Neural cell (in vitro differentiated cells): Measurements from ENCODE around the gene SCN2A. TPM values are rescaled to one million over a fixed set of nuclear protein-coding genes. Genes with fewer than 3 reads are reported as not detected.

Experiments used
- H2AFZ ChIP-seq: fragments of 200-600, 300-800 bp; sonication (generic), shearing (Covaris generic); 2 replicates; pipeline ENCODE4 v1.6.0; 2014; ENCODE audit warnings: low read depth, mild to moderate bottlenecking, antibody characterized with exemption, low read length, moderate library complexity
- H3F3A ChIP-seq: fragments of 200-600 bp; shearing (Covaris generic); 2 replicates; pipeline ENCODE4 v1.6.1; 2016; ENCODE audit warnings: mild to moderate bottlenecking, moderate library complexity, mixed read lengths, antibody characterized with exemption, low read length; ENCODE audit not compliant: insufficient read depth, poor library complexity, severe bottlenecking
- H3K27ac ChIP-seq: fragments of 200-600, 300-800 bp; sonication (generic), shearing (Covaris generic); 2 replicates; pipeline ENCODE4 v1.5.1; 2014; ENCODE audit warnings: mild to moderate bottlenecking, low read length, moderate library complexity
- H3K27me3 ChIP-seq: fragments of 300-800, 200-600 bp; sonication (generic), shearing (Covaris generic); 2 replicates; pipeline ENCODE4 v1.6.0; 2014; ENCODE audit warnings: mild to moderate bottlenecking, low read depth, low read length, moderate library complexity; ENCODE audit not compliant: insufficient read depth
- H3K36me3 ChIP-seq: fragments of 300-800, 200-600 bp; sonication (generic), shearing (Covaris generic); 2 replicates; pipeline ENCODE4 v1.5.1; 2014; ENCODE audit warnings: mild to moderate bottlenecking, antibody characterized with exemption, low read length, moderate library complexity; ENCODE audit not compliant: insufficient read depth
- H3K4me2 ChIP-seq: fragments of 300-800, 200-600 bp; sonication (generic), shearing (Covaris generic); 2 replicates; pipeline ENCODE4 v1.6.0; 2014; ENCODE audit warnings: mild to moderate bottlenecking, low read length
- H3K4me3 ChIP-seq: fragments of 300-800, 200-600 bp; sonication (generic), shearing (Covaris generic); 2 replicates; pipeline ENCODE4 v1.5.1; 2014; ENCODE audit warnings: mild to moderate bottlenecking, low read length, moderate library complexity
- H3K79me2 ChIP-seq: fragments of 200-600 bp; shearing (Covaris generic); replicated peaks from 2 replicates; pipeline ENCODE4 v1.6.0; 2014; ENCODE audit warnings: mild to moderate bottlenecking, low read length, moderate library complexity; ENCODE audit not compliant: insufficient read depth
- H3K9ac ChIP-seq: fragments of 300-800, 200-600 bp; sonication (generic), shearing (Covaris generic); 2 replicates; pipeline ENCODE4 v1.6.1; 2016; ENCODE audit warnings: mild to moderate bottlenecking, low read length, mixed read lengths
- H3K9me2 ChIP-seq: fragments of 200-600 bp; shearing (Covaris generic); 2 replicates; pipeline ENCODE4 v1.6.1; 2016; ENCODE audit warnings: mild to moderate bottlenecking, low read length, mixed read lengths; ENCODE audit not compliant: insufficient read depth
- H3K9me3 ChIP-seq: fragments of 200-600, 300-800 bp; sonication (generic), shearing (Covaris generic); 2 replicates; pipeline ENCODE4 v1.6.1; 2016; ENCODE audit warnings: mild to moderate bottlenecking, mixed run types, low read length, moderate library complexity, mixed read lengths
- H4K20me1 ChIP-seq: fragments of 200-600 bp; shearing (Covaris generic); 2 replicates; pipeline ENCODE4 v1.6.1; 2016; ENCODE audit warnings: mild to moderate bottlenecking, mixed run types; ENCODE audit not compliant: insufficient read depth
- EP300 ChIP-seq: fragments of 450-650 bp; conservative IDR thresholded peaks from 2 replicates; pipeline ENCODE4 v1.6.1; 2014; ENCODE audit warnings: antibody characterized with exemption, mild to moderate bottlenecking, moderate library complexity; ENCODE audit not compliant: poor library complexity, severe bottlenecking
- EZH2 ChIP-seq: fragments of 200-600, 300-800 bp; shearing (Covaris generic), sonication (generic); IDR thresholded peaks from 2 replicates; pipeline ENCODE4 v1.6.1; 2014; ENCODE audit warnings: antibody characterized with exemption, low read length, borderline replicate concordance, mild to moderate bottlenecking; ENCODE audit not compliant: insufficient read depth, poor library complexity, severe bottlenecking
- MXI1 ChIP-seq: fragments of 450-650 bp; conservative IDR thresholded peaks from 2 replicates; pipeline ENCODE4 v1.6.1; 2014; ENCODE audit warnings: antibody characterized with exemption, mild to moderate bottlenecking; ENCODE audit not compliant: poor library complexity, severe bottlenecking
- POLR2AphosphoS5 ChIP-seq: IDR thresholded peaks from 2 replicates; pipeline ENCODE4 v1.6.1; 2012
- RAD21 ChIP-seq: fragments of 450-650 bp; conservative IDR thresholded peaks from 2 replicates; pipeline ENCODE4 v1.6.1; 2014; ENCODE audit warnings: antibody characterized with exemption, mild to moderate bottlenecking, moderate library complexity
- SMC3 ChIP-seq: fragments of 450-650 bp; conservative IDR thresholded peaks from 2 replicates; pipeline ENCODE4 v1.6.1; 2014; ENCODE audit warnings: antibody characterized with exemption, mild to moderate bottlenecking, moderate library complexity; ENCODE audit not compliant: poor library complexity
- TAF1 ChIP-seq: IDR thresholded peaks from 2 replicates; pipeline ENCODE4 v1.6.1; 2012; ENCODE audit warnings: low read depth
- polyA plus RNA-seq: library from polyadenylated mRNA; depleted of rRNA; stranded (reverse); fragments of >200 nt; gene quantifications from 2 replicates; pipeline ENCODE4 v1.2.3, GENCODE V29; 2014
- TF ChIP-seq, protein P1 (sequence below): IDR thresholded peaks from 2 replicates; pipeline ENCODE4 v1.6.1; 2012; ENCODE audit warnings: borderline replicate concordance
- TF ChIP-seq, protein P2 (sequence below): fragments of 450-650 bp; IDR thresholded peaks from 2 replicates; pipeline ENCODE4 v1.5.1; 2014; ENCODE audit warnings: antibody characterized with exemption, mild to moderate bottlenecking, moderate library complexity; ENCODE audit not compliant: poor library complexity, severe bottlenecking

The SCN2A gene
- polyA plus RNA-seq, 1 donor from 2014 or later: 57.4 TPM

DNA sequence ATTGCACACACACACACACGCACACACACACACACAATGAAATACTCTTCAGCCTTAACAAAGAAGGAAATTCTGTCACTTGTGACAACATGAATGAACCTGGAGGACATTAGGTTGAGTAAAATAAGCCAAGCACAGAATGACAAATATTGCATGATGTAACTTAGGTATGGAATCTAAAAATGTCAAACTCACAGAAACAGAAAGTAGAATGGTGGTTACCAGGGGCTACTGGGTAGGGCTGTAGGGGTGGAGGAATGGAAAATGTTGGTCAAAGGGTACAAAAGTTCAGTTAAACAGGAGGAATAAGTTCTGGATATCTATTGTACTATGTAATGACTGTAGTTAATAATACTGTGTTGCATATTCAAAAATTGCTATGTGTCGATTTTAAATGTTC is 29.5 kb downstream of the SCN2A start:
- Histone ChIP-seq H3K9me2 (no peaks in the 10 kb centered on the region), H3K9ac (no peak overlapping the region), H3K4me2 (no peak overlapping the region), H3F3A (no peaks in the 10 kb centered on the region), H4K20me1 (no peaks in the 10 kb centered on the region), H3K4me3 (no peak overlapping the region), H3K9me3 (no peaks in the 10 kb centered on the region), H3K27ac (no peak overlapping the region), H2AFZ (no peak overlapping the region), H3K27me3 (no peaks in the 10 kb centered on the region), H3K36me3 (no peaks in the 10 kb centered on the region), H3K79me2 (peaks cover 6% of the 10 kb centered on the region)
- TF ChIP-seq RAD21: no peak

DNA sequence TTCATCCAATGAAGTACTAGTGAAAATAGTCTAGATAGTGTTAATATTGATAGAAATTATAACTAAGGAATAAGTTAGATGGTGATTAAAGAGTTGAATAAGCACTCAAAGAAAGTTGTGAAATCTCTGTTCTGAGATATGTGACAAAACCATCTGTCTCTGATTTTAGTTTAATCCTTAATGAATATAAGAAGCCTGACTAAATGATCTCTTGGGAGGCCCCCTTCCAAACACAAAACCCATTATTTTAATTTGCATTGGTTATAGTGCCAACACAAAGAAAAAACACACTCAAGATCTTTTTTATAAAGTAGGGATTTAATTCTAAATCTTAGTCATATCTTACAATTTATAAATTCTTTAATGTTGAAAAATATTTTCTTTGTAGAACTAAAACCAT is 34.0 kb downstream of the SCN2A start:
- Histone ChIP-seq H2AFZ (no peak overlapping the region), H4K20me1 (no peaks in the 10 kb centered on the region), H3K27me3 (no peaks in the 10 kb centered on the region), H3K79me2 (peaks cover 6% of the 10 kb centered on the region), H3K36me3 (no peaks in the 10 kb centered on the region), H3K4me3 (no peak overlapping the region), H3K4me2 (no peak overlapping the region), H3K9me2 (no peaks in the 10 kb centered on the region), H3K9me3 (no peaks in the 10 kb centered on the region), H3K9ac (no peak overlapping the region), H3F3A (no peaks in the 10 kb centered on the region), H3K27ac (no peak overlapping the region)
- TF ChIP-seq, protein P1, sequence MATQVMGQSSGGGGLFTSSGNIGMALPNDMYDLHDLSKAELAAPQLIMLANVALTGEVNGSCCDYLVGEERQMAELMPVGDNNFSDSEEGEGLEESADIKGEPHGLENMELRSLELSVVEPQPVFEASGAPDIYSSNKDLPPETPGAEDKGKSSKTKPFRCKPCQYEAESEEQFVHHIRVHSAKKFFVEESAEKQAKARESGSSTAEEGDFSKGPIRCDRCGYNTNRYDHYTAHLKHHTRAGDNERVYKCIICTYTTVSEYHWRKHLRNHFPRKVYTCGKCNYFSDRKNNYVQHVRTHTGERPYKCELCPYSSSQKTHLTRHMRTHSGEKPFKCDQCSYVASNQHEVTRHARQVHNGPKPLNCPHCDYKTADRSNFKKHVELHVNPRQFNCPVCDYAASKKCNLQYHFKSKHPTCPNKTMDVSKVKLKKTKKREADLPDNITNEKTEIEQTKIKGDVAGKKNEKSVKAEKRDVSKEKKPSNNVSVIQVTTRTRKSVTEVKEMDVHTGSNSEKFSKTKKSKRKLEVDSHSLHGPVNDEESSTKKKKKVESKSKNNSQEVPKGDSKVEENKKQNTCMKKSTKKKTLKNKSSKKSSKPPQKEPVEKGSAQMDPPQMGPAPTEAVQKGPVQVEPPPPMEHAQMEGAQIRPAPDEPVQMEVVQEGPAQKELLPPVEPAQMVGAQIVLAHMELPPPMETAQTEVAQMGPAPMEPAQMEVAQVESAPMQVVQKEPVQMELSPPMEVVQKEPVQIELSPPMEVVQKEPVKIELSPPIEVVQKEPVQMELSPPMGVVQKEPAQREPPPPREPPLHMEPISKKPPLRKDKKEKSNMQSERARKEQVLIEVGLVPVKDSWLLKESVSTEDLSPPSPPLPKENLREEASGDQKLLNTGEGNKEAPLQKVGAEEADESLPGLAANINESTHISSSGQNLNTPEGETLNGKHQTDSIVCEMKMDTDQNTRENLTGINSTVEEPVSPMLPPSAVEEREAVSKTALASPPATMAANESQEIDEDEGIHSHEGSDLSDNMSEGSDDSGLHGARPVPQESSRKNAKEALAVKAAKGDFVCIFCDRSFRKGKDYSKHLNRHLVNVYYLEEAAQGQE: no peak
- TF ChIP-seq EP300 (no peak), RAD21 (no peak), SMC3 (no peak), TAF1 (no peak), MXI1 (no peak), POLR2AphosphoS5 (no peak)
- TF ChIP-seq, protein P2, sequence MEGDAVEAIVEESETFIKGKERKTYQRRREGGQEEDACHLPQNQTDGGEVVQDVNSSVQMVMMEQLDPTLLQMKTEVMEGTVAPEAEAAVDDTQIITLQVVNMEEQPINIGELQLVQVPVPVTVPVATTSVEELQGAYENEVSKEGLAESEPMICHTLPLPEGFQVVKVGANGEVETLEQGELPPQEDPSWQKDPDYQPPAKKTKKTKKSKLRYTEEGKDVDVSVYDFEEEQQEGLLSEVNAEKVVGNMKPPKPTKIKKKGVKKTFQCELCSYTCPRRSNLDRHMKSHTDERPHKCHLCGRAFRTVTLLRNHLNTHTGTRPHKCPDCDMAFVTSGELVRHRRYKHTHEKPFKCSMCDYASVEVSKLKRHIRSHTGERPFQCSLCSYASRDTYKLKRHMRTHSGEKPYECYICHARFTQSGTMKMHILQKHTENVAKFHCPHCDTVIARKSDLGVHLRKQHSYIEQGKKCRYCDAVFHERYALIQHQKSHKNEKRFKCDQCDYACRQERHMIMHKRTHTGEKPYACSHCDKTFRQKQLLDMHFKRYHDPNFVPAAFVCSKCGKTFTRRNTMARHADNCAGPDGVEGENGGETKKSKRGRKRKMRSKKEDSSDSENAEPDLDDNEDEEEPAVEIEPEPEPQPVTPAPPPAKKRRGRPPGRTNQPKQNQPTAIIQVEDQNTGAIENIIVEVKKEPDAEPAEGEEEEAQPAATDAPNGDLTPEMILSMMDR: no peak

DNA sequence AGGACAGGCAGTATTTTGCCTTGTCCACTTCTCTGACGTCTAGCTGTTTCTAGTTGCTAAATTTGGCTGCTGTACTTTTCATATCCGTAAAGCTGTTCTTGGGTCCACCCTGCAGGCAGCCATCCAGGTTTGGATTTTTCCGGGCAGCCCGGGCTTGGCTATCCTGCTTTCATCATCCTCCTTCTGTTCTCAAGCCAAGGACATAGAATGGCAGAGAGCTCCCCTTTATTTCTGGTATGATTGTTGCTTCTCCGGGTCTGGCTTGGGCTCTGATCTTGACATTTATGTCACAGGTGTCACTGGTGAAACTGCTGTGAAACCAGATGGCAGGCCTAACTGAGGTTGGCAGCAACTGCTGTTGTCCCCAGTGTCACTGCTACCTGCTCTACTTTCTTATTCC is 35.5 kb downstream of the SCN2A start:
- H3K9me2 ChIP-seq: no peaks in the 10 kb centered on the region
- no peaks in the 10 kb centered on the region for H3K27me3 ChIP-seq
- H3K9ac ChIP-seq: no peak overlapping the region
- no peak overlapping the region for H2AFZ ChIP-seq
- H3K27ac ChIP-seq: no peak overlapping the region
- H3K4me2 ChIP-seq: no peak overlapping the region
- H3K4me3 ChIP-seq: no peak overlapping the region
- no peaks in the 10 kb centered on the region for H3K9me3 ChIP-seq
- H4K20me1 ChIP-seq: no peaks in the 10 kb centered on the region
- TF ChIP-seq TAF1: no peak
- TF ChIP-seq MXI1: no peak
- TF ChIP-seq SMC3: no peak
- no peak for TF ChIP-seq EZH2
- no peak for TF ChIP-seq POLR2AphosphoS5
- no peak for TF ChIP-seq EP300
- TF ChIP-seq, protein P2: no peak
- TF ChIP-seq RAD21: no peak
- TF ChIP-seq, protein P1: no peak
- no peaks in the 10 kb centered on the region for H3K36me3 ChIP-seq
- no peaks in the 10 kb centered on the region for H3F3A ChIP-seq
- peaks cover 6% of the 10 kb centered on the region for H3K79me2 ChIP-seq
